HCEC 1CT (cell line): ENCODE measurements around the gene IMPG2.

ENCODE experiments used
- DNase-seq: peaks from one replicate; pipeline ENCODE4 v3.0.0-alpha.2; 2017

The IMPG2 gene

GRCh38 chr3:101230618-101231017 lies 89.8 kb downstream of the IMPG2 start:
- no peak for DNase-seq

- peak; percentile 23 for DNase-seq
Observed at GRCh38 chr3:101229681-101230080, 90.7 kb downstream of the IMPG2 start.

GRCh38 chr3:101228441-101228840 lies 91.9 kb downstream of the IMPG2 start:
- no peak for DNase-seq

- no peak for DNase-seq
Observed at GRCh38 chr3:101224739-101225138, 95.6 kb downstream of the IMPG2 start.

- no peak for DNase-seq
Observed at GRCh38 chr3:101223016-101223415, 97.4 kb downstream of the IMPG2 start.

GRCh38 chr3:101219842-101220560 lies 100.4 kb downstream of the IMPG2 start:
- DNase-seq: no peak

- DNase-seq: no peak
Observed at GRCh38 chr3:101217472-101218245, 102.7 kb downstream of the IMPG2 start.

- no peak for DNase-seq
Observed at GRCh38 chr3:101216710-101217465, 103.5 kb downstream of the IMPG2 start.

GRCh38 chr3:101212730-101213129 lies 107.6 kb downstream of the IMPG2 start:
- no peak for DNase-seq

- no peak for DNase-seq
Observed at GRCh38 chr3:101204246-101204645, 116.1 kb downstream of the IMPG2 start.

- DNase-seq: peak; percentile 24
Observed at GRCh38 chr3:101203411-101203810, 117.0 kb downstream of the IMPG2 start.

GRCh38 chr3:101202640-101203039 lies 117.7 kb downstream of the IMPG2 start:
- DNase-seq: no peak

GRCh38 chr3:101200461-101200860 lies 119.9 kb downstream of the IMPG2 start:
- no peak for DNase-seq

GRCh38 chr3:101195951-101196713 lies 124.2 kb downstream of the IMPG2 start:
- peak; percentile 84 for DNase-seq

GRCh38 chr3:101194392-101194791 lies 126.0 kb downstream of the IMPG2 start:
- DNase-seq: no peak

- peak; percentile 74 for DNase-seq
Observed at GRCh38 chr3:101193957-101194356, 126.4 kb downstream of the IMPG2 start.

GRCh38 chr3:101189796-101190195 lies 130.6 kb downstream of the IMPG2 start:
- peak; percentile 87 for DNase-seq

- no peak for DNase-seq
Observed at GRCh38 chr3:101189176-101189575, 131.2 kb downstream of the IMPG2 start.

- peak; percentile 44 for DNase-seq
Observed at GRCh38 chr3:101185341-101185740, 135.0 kb downstream of the IMPG2 start.

- no peak for DNase-seq
Observed at GRCh38 chr3:101184111-101184510, 136.3 kb downstream of the IMPG2 start.

- no peak for DNase-seq
Observed at GRCh38 chr3:101183151-101183550, 137.2 kb downstream of the IMPG2 start.

- peak; percentile 46 for DNase-seq
Observed at GRCh38 chr3:101182734-101183133, 137.6 kb downstream of the IMPG2 start.

GRCh38 chr3:101181801-101182200 lies 138.6 kb downstream of the IMPG2 start:
- no peak for DNase-seq
